Heart left ventricle (tissue), 16 donors: ENCODE measurements around the gene FCSK. TPM values are rescaled to one million over a fixed set of nuclear protein-coding genes. Genes with fewer than 3 reads are reported as not detected.

Experiments
- ATAC-seq, 4 donors: fragments of 200-7000 bp; cut with Tn5 transposase; one replicate each; pipeline ENCODE4 v1.9.1; 2020 to 2022; ENCODE audit warnings: moderate library complexity in 4 of 4, mild to moderate bottlenecking in 3 of 4, moderate number of reproducible peaks in 1 of 4
- DNase-seq, 5 donors: peaks; one replicate each; pipeline ENCODE4 v3.0.0-alpha.2; 2020
- H3K27ac ChIP-seq, 12 donors: fragments of 200-600 bp; sonication (generic) in 4 of 12; one replicate each; pipeline versions ENCODE4 v1.5.0 to v1.8.0; 2016 to 2022; ENCODE audit warnings: mild to moderate bottlenecking in 2 of 12
- H3K27me3 ChIP-seq, 9 donors: fragments of 200-600 bp; sonication (generic) in 2 of 9; one replicate each; pipeline versions ENCODE4 v1.5.1 to v1.8.0; 2016 to 2022; ENCODE audit warnings: mild to moderate bottlenecking in 3 of 9
- H3K36me3 ChIP-seq, 9 donors: fragments of 200-600 bp; sonication (generic) in 2 of 9; one replicate each; pipeline versions ENCODE4 v1.5.0 to v1.8.0; 2018 to 2022; ENCODE audit warnings: mild to moderate bottlenecking in 2 of 9
- H3K4me1 ChIP-seq, 12 donors: fragments of 200-600 bp; sonication (generic) in 4 of 12; one replicate each; pipeline versions ENCODE4 v1.5.0 to v1.8.0; 2016 to 2022; ENCODE audit warnings: mild to moderate bottlenecking in 3 of 12
- H3K4me3 ChIP-seq, 12 donors: fragments of 200-600 bp; sonication (generic) in 4 of 12; one replicate each; pipeline versions ENCODE4 v1.5.0 to v1.8.0; 2017 to 2022; ENCODE audit warnings: mild to moderate bottlenecking in 9 of 12, moderate library complexity in 4 of 12
- H3K9me3 ChIP-seq, 12 donors: fragments of 200-600 bp; sonication (generic) in 4 of 12; one replicate each; pipeline versions ENCODE4 v1.5.0 to v1.8.0; 2016 to 2022; ENCODE audit warnings: mild to moderate bottlenecking in 1 of 12
- POLR2A ChIP-seq, 2 donors: fragments of 450-650 bp; IDR thresholded peaks; one replicate each; pipeline ENCODE4 v1.6.1; 2017; ENCODE audit warnings: antibody characterized with exemption in 2 of 2, mild to moderate bottlenecking in 2 of 2, moderate library complexity in 2 of 2
- WGBS, 4 donors: extraction: QIAGEN DNeasy Blood & Tissue Kit in 2 of 4; methylation state at CpG; one replicate each; pipeline versions ENCODE4 v1.1.5 to v1.1.7; 2013 to 2018; 5-methylcytosine and 5-hydroxymethylcytosine counted together
- intact Hi-C, 10 donors: fragments of 100-400 bp; cut with DNase I; formaldehyde crosslinking; loops; one replicate each; pipeline versions ENCODE4 v1.11.1 to v1.14.2; 2022
- polyA plus RNA-seq, 2 donors: library from polyadenylated mRNA; stranded (reverse); fragments of 200-250 nt; gene quantifications; one replicate each; pipeline ENCODE4 v1.2.3, GENCODE V29; 2013
- total RNA-seq, 9 donors: library from RNA; depleted of rRNA in 2 of 9; stranded (reverse); fragments of >200 nt in 2 of 9; fragmentation: NEBNext Ultra II Directional in 3 of 9; extraction: Animal tissue kit (Norgen Biotek cat#: 25700) in 3 of 9; gene quantifications; one replicate each; pipeline versions ENCODE4 v1.1.0 to v1.2.4, GENCODE V29; 2016 to 2023
- TF ChIP-seq, protein P1 (sequence below), 12 donors: fragments of 200-600 bp; sonication (generic) in 4 of 12; IDR thresholded peaks; one replicate each; pipeline versions ENCODE4 v1.5.0 to v1.8.0; 2018 to 2022; ENCODE audit warnings: antibody characterized with exemption in 12 of 12, mild to moderate bottlenecking in 5 of 12
- donor health status: ischemic (EF 13 %, LVEDD 7.1; RV severe dilation, severe dysfunction).
- donor health status: healthy with polysubstance abuse.
- donor health status: DM: no; HTN: yes; CAD: no.
- donor health status: DM: no; HTN: no; CAD: no.
- donor health status: ischemic (EF 25% LVEDD 6.9; RV normal size, moderate dysfunction).
- donor health status: ischemic (EF 25% LVEDD 5.7; RV mildly dilated, moderate dysfunction).
- donor health status: healthy.
- donor health status: DM: yes; HTN: yes; CAD: no.
- donor health status: ischemic (EF 35%, LVEDD 5.7; RV mildly dilated, moderate dysfunction).
- donor health status: nonischemic (EF 11% LVEDD 7.7; RV severe dilation, severe dysfunction).
- donor health status: DM: yes; HTN: yes; CAD: no.
- donor health status: PGD.
- donor health status: ischemic (EF 29% LVEDD 5.4; RV normal size, mild dysfunction).
- donor health status: nonischemic (EF 23%, LVEDD 6.1; RV moderate dilation, normal function).

FCSK gene
- total and polyA plus RNA-seq, 11 donors: 5.9 to 17.3 (median 8.2) TPM

GRCh38 chr16:70467113-70467512, 12.7 kb downstream of the FCSK start:
- Histone ChIP-seq H3K27ac (no peak overlapping the region), H3K36me3 (peaks cover 0 to 52% (median 18%) of the 10 kb centered on the region in 9 donors), H3K4me3 (no peak overlapping the region), H3K27me3 (no peaks in the 10 kb centered on the region), H3K4me1 (peaks cover 0 to 5% (median 0%) of the 10 kb centered on the region in 12 donors), H3K9me3 (no peaks in the 10 kb centered on the region)
- DNase-seq: peak in 1 of 5 donors; percentile 40
- intact Hi-C loops: loop anchor here in 1 of 10 donors (5.0 kb wide), 1 partner anchor 70 kb away; no protein-coding TSS in a partner anchor
- 88 to 93% (median 90%) methylated on average over 10 to 11 of the region's 11 CpGs for WGBS, 4 donors
- TF ChIP-seq, protein P1, sequence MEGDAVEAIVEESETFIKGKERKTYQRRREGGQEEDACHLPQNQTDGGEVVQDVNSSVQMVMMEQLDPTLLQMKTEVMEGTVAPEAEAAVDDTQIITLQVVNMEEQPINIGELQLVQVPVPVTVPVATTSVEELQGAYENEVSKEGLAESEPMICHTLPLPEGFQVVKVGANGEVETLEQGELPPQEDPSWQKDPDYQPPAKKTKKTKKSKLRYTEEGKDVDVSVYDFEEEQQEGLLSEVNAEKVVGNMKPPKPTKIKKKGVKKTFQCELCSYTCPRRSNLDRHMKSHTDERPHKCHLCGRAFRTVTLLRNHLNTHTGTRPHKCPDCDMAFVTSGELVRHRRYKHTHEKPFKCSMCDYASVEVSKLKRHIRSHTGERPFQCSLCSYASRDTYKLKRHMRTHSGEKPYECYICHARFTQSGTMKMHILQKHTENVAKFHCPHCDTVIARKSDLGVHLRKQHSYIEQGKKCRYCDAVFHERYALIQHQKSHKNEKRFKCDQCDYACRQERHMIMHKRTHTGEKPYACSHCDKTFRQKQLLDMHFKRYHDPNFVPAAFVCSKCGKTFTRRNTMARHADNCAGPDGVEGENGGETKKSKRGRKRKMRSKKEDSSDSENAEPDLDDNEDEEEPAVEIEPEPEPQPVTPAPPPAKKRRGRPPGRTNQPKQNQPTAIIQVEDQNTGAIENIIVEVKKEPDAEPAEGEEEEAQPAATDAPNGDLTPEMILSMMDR (IDR thresholded peaks at IDR 0.05): no peak
- no peak for TF ChIP-seq POLR2A (IDR thresholded peaks at IDR 0.05)
- no peak for ATAC-seq

GRCh38 chr16:70467608-70468007, 13.2 kb downstream of the FCSK start:
- Histone ChIP-seq H3K4me1 (peaks cover 0 to 5% (median 0%) of the 10 kb centered on the region in 12 donors), H3K27me3 (no peaks in the 10 kb centered on the region), H3K4me3 (no peak overlapping the region), H3K36me3 (peaks cover 0 to 55% (median 18%) of the 10 kb centered on the region in 9 donors), H3K27ac (no peak overlapping the region), H3K9me3 (no peaks in the 10 kb centered on the region)
- TF ChIP-seq POLR2A (IDR thresholded peaks at IDR 0.05): no peak
- TF ChIP-seq, protein P1 (IDR thresholded peaks at IDR 0.05): no peak
- 89 to 98% (median 96%) methylated on average over 8 of the region's 8 CpGs for WGBS, 4 donors
- DNase-seq: peak in 1 of 5 donors; percentile 28
- ATAC-seq: no peak
- intact Hi-C loops: loop anchor here in 1 of 10 donors (5.0 kb wide), 1 partner anchor 70 kb away; no protein-coding TSS in a partner anchor

DNA sequence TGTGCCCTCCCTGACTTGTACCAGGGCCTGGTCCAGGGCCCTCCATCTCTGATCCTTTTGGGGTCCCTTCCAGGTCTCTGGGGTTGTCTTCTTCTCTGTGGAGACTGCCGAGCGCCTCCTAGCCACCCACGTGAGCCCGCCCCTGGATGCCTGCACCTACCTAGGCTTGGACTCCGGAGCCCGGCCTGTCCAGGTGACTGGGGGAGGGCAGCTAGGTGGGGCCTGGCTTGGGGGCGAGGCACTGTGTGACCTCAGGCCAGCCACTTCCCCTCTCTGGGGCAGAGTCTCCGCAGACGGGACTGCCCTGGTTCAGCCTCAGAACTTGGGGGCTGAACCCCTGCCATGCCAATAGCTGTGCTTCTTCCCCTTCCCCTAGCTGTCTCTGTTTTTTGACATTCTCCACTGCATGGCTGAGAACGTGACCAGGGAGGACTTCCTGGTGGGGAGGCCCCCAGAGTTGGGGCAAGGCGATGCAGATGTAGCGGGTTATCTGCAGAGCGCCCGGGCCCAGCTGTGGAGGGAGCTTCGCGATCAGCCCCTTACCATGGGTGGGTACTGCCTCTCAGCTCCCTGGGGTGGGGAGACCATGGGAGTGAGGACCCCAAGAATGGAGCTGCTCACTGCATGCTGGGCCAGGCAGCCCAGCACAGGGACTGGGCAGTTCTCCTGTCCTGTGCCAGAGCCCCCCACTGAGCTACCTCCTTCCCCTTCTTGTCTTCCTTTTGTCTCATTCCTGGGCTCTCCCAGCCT, 14.6 kb downstream of the FCSK start:
- Histone ChIP-seq H3K27me3 (no peaks in the 10 kb centered on the region), H3K27ac (no peak overlapping the region), H3K9me3 (no peaks in the 10 kb centered on the region), H3K36me3 (peaks cover 0 to 61% (median 21%) of the 10 kb centered on the region in 9 donors), H3K4me3 (no peak overlapping the region), H3K4me1 (peaks cover 0 to 5% (median 0%) of the 10 kb centered on the region in 12 donors)
- ATAC-seq (no peak), DNase-seq (peak in 1 of 5 donors; percentile 42)
- intact Hi-C loops: loop anchor here in 1 of 10 donors (5.0 kb wide), 1 partner anchor 72 kb away; no protein-coding TSS in a partner anchor
- 95 to 99% (median 96%) methylated on average over 10 to 16 of the region's 16 CpGs for WGBS, 4 donors
- TF ChIP-seq, protein P1 (IDR thresholded peaks at IDR 0.05): no peak
- TF ChIP-seq POLR2A (IDR thresholded peaks at IDR 0.05): no peak
